Inferior parietal cortex (tissue), 1 donor: Measurements from ENCODE around the gene ZEB2.

Experiments
- DNase-seq: peaks from one replicate; pipeline ENCODE4 v3.0.0-alpha.2; 2016; ENCODE audit errors: extremely low spot score

Gene ZEB2

DNA sequence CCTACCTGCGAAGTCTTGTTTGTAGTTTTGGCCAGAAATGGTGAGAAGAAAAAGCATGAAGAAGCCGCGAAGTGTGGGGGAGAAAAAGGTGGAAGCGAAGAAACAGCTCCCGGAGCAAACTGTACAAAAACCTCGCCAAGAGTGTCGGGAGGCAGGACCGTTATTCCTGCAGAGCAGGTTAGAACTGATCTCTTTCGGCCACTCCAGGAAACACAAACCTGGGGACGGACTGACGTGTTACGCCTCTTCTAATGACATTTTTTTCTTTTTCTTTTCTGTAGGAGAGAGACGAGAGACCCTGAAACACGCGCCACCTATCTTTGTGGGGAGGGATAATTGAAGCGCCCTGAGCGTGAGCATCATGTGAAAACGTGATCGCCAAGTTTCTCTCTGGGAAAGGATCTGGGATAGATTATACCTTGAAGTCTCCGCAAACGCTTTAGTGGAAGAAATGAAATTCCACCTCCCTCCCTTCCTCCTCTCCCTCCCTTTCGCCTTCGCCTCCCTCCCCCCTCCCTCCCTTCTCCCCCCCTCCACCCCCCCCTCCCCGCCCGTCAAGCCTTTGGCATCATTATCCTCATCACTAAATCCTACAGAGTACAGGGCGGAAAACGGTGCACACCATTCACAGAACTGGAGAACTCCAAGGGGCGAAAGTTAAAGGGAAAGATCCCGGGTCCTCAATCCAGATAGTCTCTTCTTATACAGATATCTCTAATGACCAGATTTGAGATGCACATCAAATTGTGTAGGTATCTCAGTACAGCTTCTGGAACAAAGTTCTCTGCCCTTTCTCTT lies at the start of gene ZEB2:
Gene ZEB2 (minus strand): TSS at position 186 of the 798 bp plus-strand sequence. CDS start 2,769 bp downstream, outside the sequence.
- DNase-seq = peak; percentile 86

- DNase-seq = no peak
Measured at GRCh38 chr2:144567745-144568144, 47.8 kb upstream of the ZEB2 start.

DNA sequence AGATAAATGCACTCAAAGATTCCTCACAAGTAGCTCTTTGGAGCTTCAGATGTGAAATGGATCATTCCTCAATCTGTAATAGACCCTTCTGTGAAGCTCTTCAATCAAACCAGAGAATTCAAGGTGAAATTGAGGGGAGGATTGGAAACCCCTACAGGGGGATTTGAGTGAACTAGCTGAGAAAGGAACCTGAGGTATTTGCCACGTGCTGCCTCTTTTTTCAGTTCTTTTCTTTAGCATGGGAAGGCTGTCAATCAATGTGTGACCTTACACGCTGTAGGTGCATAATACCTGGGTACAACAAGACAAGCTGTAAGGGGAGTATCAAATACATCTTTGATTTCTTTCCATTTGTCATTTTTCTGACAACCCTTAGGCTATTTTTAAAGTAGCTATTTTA lies 46.5 kb upstream of the ZEB2 start:
- no peak for DNase-seq

DNA sequence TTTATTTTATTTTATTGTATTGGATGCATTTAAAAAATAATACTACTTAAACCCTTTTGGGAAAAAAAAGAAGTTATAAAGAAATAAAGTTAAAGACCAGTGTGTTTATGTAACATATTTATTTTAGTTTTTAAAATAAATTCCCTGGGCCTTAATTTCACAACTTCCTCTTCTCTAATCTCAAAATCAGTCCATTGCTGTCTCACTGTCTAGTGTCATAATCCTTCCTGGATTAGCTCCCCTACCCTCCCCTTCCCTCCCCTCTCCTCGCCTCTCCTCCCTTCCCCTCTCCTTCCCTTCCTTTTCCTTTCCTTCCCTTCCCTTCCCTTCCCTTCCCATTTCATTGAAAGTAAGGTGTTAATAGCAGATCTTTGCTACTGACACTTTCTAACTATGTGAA lies 40.3 kb upstream of the ZEB2 start:
- DNase-seq = no peak

GRCh38 chr2:144559681-144560080 lies 39.8 kb upstream of the ZEB2 start:
- no peak for DNase-seq

- DNase-seq = no peak
Measured at GRCh38 chr2:144559242-144559641, 39.3 kb upstream of the ZEB2 start.

- no peak for DNase-seq
Measured at GRCh38 chr2:144554492-144555210, 34.7 kb upstream of the ZEB2 start.

DNA sequence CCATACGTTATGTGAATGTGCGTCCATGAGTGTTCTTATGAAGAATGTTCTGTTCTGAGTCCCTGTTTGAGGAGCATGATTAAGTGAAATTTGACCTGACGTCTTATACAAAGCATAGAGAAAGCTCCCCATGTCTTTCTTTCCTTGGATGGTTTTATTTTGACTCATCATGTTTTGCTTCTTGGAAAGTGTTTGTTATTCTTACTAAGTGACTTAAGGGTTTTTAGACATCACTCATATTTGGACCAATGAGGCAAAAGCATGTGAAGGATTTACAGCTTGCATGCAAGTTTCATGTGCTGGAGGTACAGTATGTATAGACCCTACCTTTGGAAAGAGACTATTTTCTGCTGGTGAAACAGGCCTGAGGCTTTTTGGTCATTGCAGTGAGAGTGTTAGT lies 33.5 kb upstream of the ZEB2 start:
- DNase-seq = no peak

GRCh38 chr2:144552821-144553220 lies 32.9 kb upstream of the ZEB2 start:
- no peak for DNase-seq

DNA sequence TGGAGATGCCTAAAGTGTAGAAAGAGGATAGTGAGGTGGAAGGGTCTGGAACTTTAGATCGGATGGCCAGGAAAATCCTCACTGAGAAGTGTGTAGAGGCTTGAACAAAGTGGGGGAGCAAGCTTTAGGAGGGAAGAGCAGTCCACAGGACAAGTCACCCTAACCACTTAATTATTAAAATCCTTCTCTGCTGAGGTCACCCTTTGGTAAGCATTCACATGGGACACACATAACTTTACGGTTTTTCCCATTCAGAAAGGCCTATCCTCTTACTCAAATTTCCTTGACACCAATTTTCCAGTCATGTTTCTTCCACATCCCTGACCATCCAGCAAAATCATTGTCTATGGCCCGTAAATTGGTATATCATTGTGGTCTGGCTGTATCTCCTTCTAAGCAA lies 31.0 kb upstream of the ZEB2 start:
- no peak for DNase-seq

- no peak for DNase-seq
Measured at GRCh38 chr2:144550084-144550483, 30.2 kb upstream of the ZEB2 start.

DNA sequence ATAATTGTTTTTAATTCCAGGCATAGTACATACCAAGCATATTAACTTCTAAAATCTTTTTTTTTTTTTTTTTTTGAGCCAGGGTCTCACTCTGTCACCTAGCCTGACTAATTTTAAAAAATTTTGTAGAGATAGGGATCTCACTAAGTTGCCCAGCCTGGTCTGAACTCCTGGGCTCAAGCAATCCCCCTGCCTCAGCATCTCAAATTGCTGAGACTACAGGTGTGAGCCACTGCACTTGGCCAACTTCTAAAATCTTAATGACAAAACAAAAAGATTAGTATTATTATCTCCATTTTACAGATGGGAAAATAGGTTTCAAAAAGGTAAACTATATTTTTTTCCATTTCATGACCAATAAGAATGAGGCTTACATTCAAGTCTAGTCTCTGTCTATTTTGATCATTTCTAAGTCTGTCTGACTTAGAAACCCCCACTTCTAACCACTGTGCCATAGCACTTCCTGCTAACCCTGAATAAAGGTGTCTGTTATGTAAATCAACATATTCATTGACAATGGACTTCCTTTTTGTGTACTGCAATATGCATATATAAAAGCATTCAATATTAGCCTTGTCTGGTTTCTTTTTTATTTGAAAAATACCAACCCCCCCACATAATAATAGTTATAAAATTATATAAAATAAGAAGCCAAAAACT lies 28.7 kb upstream of the ZEB2 start:
- DNase-seq = no peak

GRCh38 chr2:144548088-144548487 lies 28.2 kb upstream of the ZEB2 start:
- DNase-seq = no peak

DNA sequence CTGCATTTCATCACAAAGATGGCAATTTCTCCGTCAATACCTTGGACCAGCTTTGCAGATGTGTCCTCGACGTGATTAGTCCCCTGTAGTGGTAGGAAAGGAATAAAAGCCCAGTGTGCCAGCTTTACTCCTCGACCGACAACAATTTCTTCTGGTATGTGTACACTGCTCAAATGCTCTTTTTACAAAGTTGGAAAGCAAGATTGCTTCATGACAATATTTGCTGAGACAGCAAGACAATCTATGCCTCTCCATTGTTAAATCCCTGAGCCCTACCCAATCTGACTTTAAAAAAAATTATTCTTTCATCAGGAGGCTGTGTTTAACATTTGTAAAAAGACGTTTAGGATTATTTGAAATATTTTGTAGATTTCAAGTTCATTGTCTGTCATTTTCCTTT lies 27.6 kb upstream of the ZEB2 start:
- DNase-seq = no peak

DNA sequence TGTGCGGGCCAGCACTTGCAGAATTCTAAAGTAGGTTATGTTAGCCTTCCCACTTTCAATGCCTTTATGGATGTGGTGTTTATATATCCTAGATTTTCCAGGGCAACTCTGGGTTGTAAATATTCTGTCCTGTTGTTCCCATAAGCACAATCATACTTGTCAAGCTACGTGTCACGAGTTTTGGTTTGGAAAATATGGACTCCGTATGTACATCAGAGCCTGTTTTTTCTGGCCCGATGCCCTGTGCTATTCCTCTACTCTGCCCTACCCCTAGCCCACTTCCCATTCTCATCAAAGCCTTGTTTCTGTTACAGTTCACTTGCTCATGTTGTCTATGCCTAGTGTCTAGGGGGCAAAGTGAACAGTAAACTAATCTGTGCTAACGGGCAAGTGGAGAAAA lies 27.0 kb upstream of the ZEB2 start:
- DNase-seq = no peak

DNA sequence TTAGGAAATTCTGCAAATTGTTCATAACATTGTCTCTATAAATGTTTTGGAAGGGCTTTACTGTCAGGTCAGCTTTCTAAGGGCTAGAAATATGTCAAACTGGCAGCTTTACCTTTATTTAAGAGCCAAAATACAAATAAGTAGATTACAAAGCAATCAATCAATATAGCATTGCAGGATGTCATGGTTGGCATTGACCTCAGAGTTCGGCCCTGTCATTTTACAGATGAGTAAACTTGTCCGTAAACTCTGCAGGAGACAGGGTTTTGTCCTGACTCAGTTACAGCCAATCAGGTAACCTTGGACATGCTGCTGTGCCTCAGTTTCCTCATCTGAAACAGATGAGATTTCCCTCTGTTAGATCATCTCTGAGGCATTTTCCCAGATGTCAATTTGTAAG lies 25.9 kb upstream of the ZEB2 start:
- no peak for DNase-seq

GRCh38 chr2:144544053-144544452 lies 24.1 kb upstream of the ZEB2 start:
- no peak for DNase-seq

DNA sequence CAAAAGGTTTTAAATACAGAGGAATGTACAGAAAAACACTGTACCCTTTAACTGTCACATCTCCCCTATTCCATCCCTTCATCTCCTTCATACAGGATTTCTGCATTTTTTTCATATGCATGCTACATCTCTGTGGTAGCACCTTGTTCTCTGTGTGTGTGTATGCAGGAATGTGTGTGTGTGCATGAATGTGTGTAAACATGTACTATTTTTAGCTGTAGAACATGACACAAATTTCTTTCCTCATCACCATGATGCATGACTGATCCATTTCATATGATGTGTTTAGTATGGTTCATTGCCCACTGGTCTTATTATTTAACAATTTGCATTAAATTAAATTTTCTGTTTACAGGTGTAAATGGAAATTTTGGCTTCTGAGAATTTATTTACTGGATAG lies 21.5 kb upstream of the ZEB2 start:
- DNase-seq = no peak

- no peak for DNase-seq
Measured at GRCh38 chr2:144539289-144539782, 19.4 kb upstream of the ZEB2 start.

DNA sequence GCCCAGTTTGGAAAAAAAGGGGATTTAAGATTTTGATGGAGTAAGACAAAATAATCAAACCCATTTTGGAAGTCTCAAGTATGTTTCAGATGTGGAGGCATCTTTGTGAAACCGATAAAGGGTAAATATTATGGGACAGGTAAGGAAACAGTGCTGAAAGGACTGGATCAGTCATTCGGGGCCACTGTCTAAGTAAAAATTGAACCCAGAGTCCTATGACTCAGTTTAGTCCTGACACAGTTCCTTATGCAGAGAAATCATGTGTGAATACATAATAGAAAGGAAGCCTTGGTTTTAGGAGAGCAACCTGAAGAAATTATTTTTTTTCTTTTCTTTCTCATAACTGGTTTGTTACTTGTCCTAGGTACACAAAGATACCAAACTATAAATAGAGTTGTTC lies 15.4 kb upstream of the ZEB2 start:
- no peak for DNase-seq

GRCh38 chr2:144533221-144533620 lies 13.3 kb upstream of the ZEB2 start:
- no peak for DNase-seq

- DNase-seq = no peak
Measured at GRCh38 chr2:144530596-144530995, 10.7 kb upstream of the ZEB2 start.

DNA sequence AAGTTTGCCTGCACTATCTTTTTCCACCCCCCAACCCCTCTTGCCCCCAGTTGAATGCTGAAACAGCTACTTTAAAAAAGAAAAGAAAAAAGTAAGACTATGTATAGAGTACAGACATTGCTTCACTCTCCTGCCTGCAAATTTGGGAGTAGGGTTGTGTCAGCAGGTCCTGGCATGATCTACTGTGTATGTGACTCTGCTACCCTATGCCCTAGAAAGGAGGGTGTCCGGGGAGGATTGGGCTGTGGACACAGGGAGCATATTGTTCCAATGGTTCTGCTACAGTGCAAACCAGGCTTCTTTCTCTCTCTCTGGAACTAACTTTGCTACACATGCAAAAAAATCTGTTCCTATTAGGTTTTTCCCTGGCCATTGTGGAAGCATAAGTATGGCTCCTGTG lies 9.9 kb upstream of the ZEB2 start:
- no peak for DNase-seq
